Activated CD8-positive, alpha-beta memory T cell treated with anti-CD3 and anti-CD28 coated beads for 36 hours (primary cell): ENCODE data around the gene PPM1F. TPM values are rescaled to one million over a fixed set of nuclear protein-coding genes. Genes with fewer than 3 reads are reported as not detected.
"Not testable (repeated sequence)": the region's sequence is repeated elsewhere in the genome, so short reads cannot be mapped to it uniquely, and the experiment has no call there.

Experiments
- CTCF ChIA-PET: fragments of 350-600 bp; sonication (Branson Sonifier 250); formaldehyde crosslinking; loops from one replicate; lab custom pipeline; 2021; ENCODE audit warnings: antibody characterized with exemption; lab: Charles Lee
- POLR2A ChIA-PET: fragments of 350-600 bp; sonication (Branson Sonifier 250); formaldehyde crosslinking; loops from one replicate; lab custom pipeline; 2021; ENCODE audit warnings: antibody characterized with exemption; lab: Charles Lee
- total RNA-seq, 2 experiments: library from RNA; stranded (reverse); gene quantifications; one replicate each; pipeline ENCODE4 v1.2.3, GENCODE V29; 2021

The PPM1F gene
- total RNA-seq, 2 experiments from 2014 or later: 30.4 to 31.3 TPM

- ChIA-PET POLR2A (no interaction called here), CTCF (no interaction called here)
These were observed 6.3 kb downstream of the PPM1F start for GRCh38 chr22:21946262-21946925.

- ChIA-PET CTCF (no interaction called here), POLR2A (no interaction called here)
These were observed 7.0 kb downstream of the PPM1F start for GRCh38 chr22:21945453-21946261.

- ChIA-PET CTCF (no interaction called here), POLR2A (no interaction called here)
These were observed 7.8 kb downstream of the PPM1F start for GRCh38 chr22:21944871-21945270.

GRCh38 chr22:21943571-21944448, 8.8 kb downstream of the PPM1F start:
- CTCF ChIA-PET: interaction anchor here (1.1 kb wide), 2 partner anchors 9 kb away, joined by 3 read pairs; partner anchors contain the start of gene PPM1F
- POLR2A ChIA-PET: no interaction called here

- POLR2A ChIA-PET: interaction anchor here (0.7 kb wide), 1 partner anchor 10 kb away, joined by 5 read pairs; the partner anchor contains the start of gene PPM1F
- CTCF ChIA-PET: interaction anchor here (0.7 to 8.1 kb wide), 4 partner anchors 8 to 158 kb away, joined by 3 to 72 read pairs (median 3); partner anchors contain the start of gene PPM1F
These were observed 10.0 kb downstream of the PPM1F start for GRCh38 chr22:21942407-21943343.

- POLR2A ChIA-PET: interaction anchor here (0.7 kb wide), 1 partner anchor 11 kb away, joined by 5 read pairs; the partner anchor contains the start of gene PPM1F
- CTCF ChIA-PET: interaction anchor here (0.7 to 8.1 kb wide), 2 partner anchors 9 to 157 kb away, joined by 3 to 72 read pairs; partner anchors contain the start of gene PPM1F
These were observed 10.7 kb downstream of the PPM1F start for GRCh38 chr22:21941921-21942320.

- POLR2A ChIA-PET: no interaction called here
These were observed 12.1 kb downstream of the PPM1F start for GRCh38 chr22:21940521-21940920.

GRCh38 chr22:21939935-21940334, 12.7 kb downstream of the PPM1F start:
- CTCF ChIA-PET: interaction anchor here (0.8 to 8.1 kb wide), 2 partner anchors 11 to 32 kb away, joined by 4 to 72 read pairs; partner anchors contain the start of gene PPM1F

More at GRCh38 chr22:21940521-21940920, 12.1 kb downstream of the PPM1F start:
- CTCF ChIA-PET: interaction anchor here (0.8 to 8.1 kb wide), 2 partner anchors 10 to 32 kb away, joined by 4 to 72 read pairs; partner anchors contain the start of gene PPM1F

GRCh38 chr22:21939461-21939913, 13.2 kb downstream of the PPM1F start:
- ChIA-PET CTCF (interaction anchor here (0.6 to 8.1 kb wide), 7 partner anchors 11 to 226 kb away, joined by 3 to 72 read pairs (median 6); partner anchors contain the start of gene PPM1F), POLR2A (no interaction called here)

More at GRCh38 chr22:21939935-21940334, 12.7 kb downstream of the PPM1F start:
- POLR2A ChIA-PET: not testable (repeated sequence)

GRCh38 chr22:21938906-21939305, 13.7 kb downstream of the PPM1F start:
- ChIA-PET CTCF (interaction anchor here (0.6 to 8.1 kb wide), 13 partner anchors 12 to 270 kb away, joined by 3 to 72 read pairs (median 5); partner anchors contain the start of gene PPM1F), POLR2A (no interaction called here)

- ChIA-PET CTCF (interaction anchor here (0.5 to 8.1 kb wide), 22 partner anchors 12 to 330 kb away, joined by 3 to 72 read pairs (median 4); partner anchors contain the start of genes PPIL2 and PPM1F), POLR2A (interaction anchor here (0.6 kb wide), 1 partner anchor 24 kb away, joined by 3 read pairs; no protein-coding TSS in a partner anchor)
These were observed 14.4 kb downstream of the PPM1F start for GRCh38 chr22:21938071-21938822.

- POLR2A ChIA-PET: interaction anchor here (0.6 kb wide), 1 partner anchor 23 kb away, joined by 3 read pairs; no protein-coding TSS in a partner anchor
These were observed 14.9 kb downstream of the PPM1F start for GRCh38 chr22:21937821-21938070.

GRCh38 chr22:21937041-21937820, 15.4 kb downstream of the PPM1F start:
- ChIA-PET POLR2A (interaction anchor here (0.6 kb wide), 1 partner anchor 23 kb away, joined by 3 read pairs; no protein-coding TSS in a partner anchor), CTCF (interaction anchor here (0.5 to 8.1 kb wide), 14 partner anchors 14 to 329 kb away, joined by 3 to 72 read pairs (median 4); partner anchors contain the start of gene PPM1F)

More at GRCh38 chr22:21937821-21938070, 14.9 kb downstream of the PPM1F start:
- CTCF ChIA-PET: interaction anchor here (0.5 to 8.1 kb wide), 18 partner anchors 13 to 329 kb away, joined by 3 to 72 read pairs (median 4); partner anchors contain the start of genes PPIL2 and PPM1F

- ChIA-PET CTCF (interaction anchor here (0.6 to 8.1 kb wide), 2 partner anchors 15 to 221 kb away, joined by 5 to 72 read pairs; partner anchors contain the start of gene PPM1F), POLR2A (no interaction called here)
These were observed 16.4 kb downstream of the PPM1F start for GRCh38 chr22:21936151-21936775.

- POLR2A ChIA-PET: no interaction called here
- CTCF ChIA-PET: no interaction called here
These were observed 18.7 kb downstream of the PPM1F start for GRCh38 chr22:21933910-21934309.
